GM12891 (cell line): ENCODE measurements around the gene TAS2R38.

ENCODE experiments used
- PAX5 ChIP-seq: IDR thresholded peaks from 2 replicates; pipeline ENCODE4 v1.6.1; 2011; ENCODE audit warnings: low read length, moderate library complexity, mild to moderate bottlenecking; ENCODE audit not compliant: insufficient read depth, severe bottlenecking
- POLR2A ChIP-seq: IDR thresholded peaks from 2 replicates; pipeline ENCODE4 v1.6.1; 2011; ENCODE audit warnings: low read depth, low read length, control low read depth
- POLR2AphosphoS5 ChIP-seq: IDR thresholded peaks from 2 replicates; pipeline ENCODE4 v1.6.1; 2011; ENCODE audit warnings: low read depth, low read length, control low read depth
- POU2F2 ChIP-seq: IDR thresholded peaks from 2 replicates; pipeline ENCODE4 v1.6.1; 2011; ENCODE audit warnings: low read depth, mild to moderate bottlenecking, control low read depth, low read length, moderate library complexity
- TAF1 ChIP-seq: IDR thresholded peaks from 2 replicates; pipeline ENCODE4 v1.6.1; 2011; ENCODE audit warnings: low read depth, low read length, control low read depth

GRCh38 chr7:142017451-142017850 lies 43.9 kb upstream of the TAS2R38 start:
- no peak for TF ChIP-seq POLR2AphosphoS5
- TF ChIP-seq POLR2A = no peak
- TF ChIP-seq TAF1 = no peak
- TF ChIP-seq PAX5 = no peak
- no peak for TF ChIP-seq POU2F2
